CD4-positive, alpha-beta T cell treated with Interleukin-21 for 1 hour (primary cell): Measurements from ENCODE around the gene KIF1B.

Experiments
- DNase-seq: peaks from one replicate; pipeline ENCODE4 v3.0.0-alpha.2; 2020

KIF1B gene

GRCh38 chr1:10280439-10281350 lies 70.3 kb downstream of the KIF1B start:
- no peak for DNase-seq

GRCh38 chr1:10283318-10283984 lies 73.1 kb downstream of the KIF1B start:
- DNase-seq = no peak

- DNase-seq = no peak
Observed at GRCh38 chr1:10286244-10286643, 75.9 kb downstream of the KIF1B start.

GRCh38 chr1:10287023-10287645 lies 76.8 kb downstream of the KIF1B start:
- no peak for DNase-seq

GRCh38 chr1:10288029-10288615 lies 77.8 kb downstream of the KIF1B start:
- no peak for DNase-seq

GRCh38 chr1:10291705-10292104 lies 81.3 kb downstream of the KIF1B start:
- DNase-seq = no peak

GRCh38 chr1:10292188-10292587 lies 81.8 kb downstream of the KIF1B start:
- no peak for DNase-seq

- no peak for DNase-seq
Observed at GRCh38 chr1:10295481-10296085, 85.2 kb downstream of the KIF1B start.

GRCh38 chr1:10299151-10299550 lies 88.8 kb downstream of the KIF1B start:
- no peak for DNase-seq

- DNase-seq = no peak
Observed at GRCh38 chr1:10302416-10302815, 92.0 kb downstream of the KIF1B start.

GRCh38 chr1:10304295-10304694 lies 93.9 kb downstream of the KIF1B start:
- DNase-seq = no peak

GRCh38 chr1:10306435-10306834 lies 96.1 kb downstream of the KIF1B start:
- DNase-seq = no peak

- peak; percentile 69 for DNase-seq
Observed at GRCh38 chr1:10308001-10308400, 97.6 kb downstream of the KIF1B start.

GRCh38 chr1:10309243-10310011 lies 99.1 kb downstream of the KIF1B start:
- DNase-seq = no peak

GRCh38 chr1:10316752-10317151 lies 106.4 kb downstream of the KIF1B start:
- no peak for DNase-seq

GRCh38 chr1:10319750-10320149 lies 109.4 kb downstream of the KIF1B start:
- DNase-seq = no peak

- no peak for DNase-seq
Observed at GRCh38 chr1:10320336-10320735, 110.0 kb downstream of the KIF1B start.

GRCh38 chr1:10322821-10323220 lies 112.5 kb downstream of the KIF1B start:
- DNase-seq = no peak

- peak; percentile 51 for DNase-seq
Observed at GRCh38 chr1:10324627-10325026, 114.3 kb downstream of the KIF1B start.

- peak; percentile 16 for DNase-seq
Observed at GRCh38 chr1:10325521-10325920, 115.2 kb downstream of the KIF1B start.

- DNase-seq = no peak
Observed at GRCh38 chr1:10326251-10326650, 115.9 kb downstream of the KIF1B start.
